ENCODE measurements around the gene AKAP8.

- TF ChIP-seq, protein P1, sequence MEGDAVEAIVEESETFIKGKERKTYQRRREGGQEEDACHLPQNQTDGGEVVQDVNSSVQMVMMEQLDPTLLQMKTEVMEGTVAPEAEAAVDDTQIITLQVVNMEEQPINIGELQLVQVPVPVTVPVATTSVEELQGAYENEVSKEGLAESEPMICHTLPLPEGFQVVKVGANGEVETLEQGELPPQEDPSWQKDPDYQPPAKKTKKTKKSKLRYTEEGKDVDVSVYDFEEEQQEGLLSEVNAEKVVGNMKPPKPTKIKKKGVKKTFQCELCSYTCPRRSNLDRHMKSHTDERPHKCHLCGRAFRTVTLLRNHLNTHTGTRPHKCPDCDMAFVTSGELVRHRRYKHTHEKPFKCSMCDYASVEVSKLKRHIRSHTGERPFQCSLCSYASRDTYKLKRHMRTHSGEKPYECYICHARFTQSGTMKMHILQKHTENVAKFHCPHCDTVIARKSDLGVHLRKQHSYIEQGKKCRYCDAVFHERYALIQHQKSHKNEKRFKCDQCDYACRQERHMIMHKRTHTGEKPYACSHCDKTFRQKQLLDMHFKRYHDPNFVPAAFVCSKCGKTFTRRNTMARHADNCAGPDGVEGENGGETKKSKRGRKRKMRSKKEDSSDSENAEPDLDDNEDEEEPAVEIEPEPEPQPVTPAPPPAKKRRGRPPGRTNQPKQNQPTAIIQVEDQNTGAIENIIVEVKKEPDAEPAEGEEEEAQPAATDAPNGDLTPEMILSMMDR (IDR thresholded peaks at IDR 0.05) = no peak
- TF ChIP-seq POLR2A (IDR thresholded peaks at IDR 0.05) (no peak), EP300 (IDR thresholded peaks at IDR 0.05) (no peak), POLR2AphosphoS5 (IDR thresholded peaks at IDR 0.05) (no peak)
Measured at GRCh38 chr19:15403151-15403531, 23.6 kb upstream of the AKAP8 start.
